ENCODE data around the gene CCDC93. TPM values are rescaled to one million over a fixed set of nuclear protein-coding genes. Genes with fewer than 3 reads are reported as not detected.
"Not testable (repeated sequence)": the region's sequence is repeated elsewhere in the genome, so short reads cannot be mapped to it uniquely, and the experiment has no call there.

The CCDC93 gene
- total RNA-seq, 1 donor from 2014 or later: 17.7 TPM

- DNase-seq (ENCODE audit: low read depth in 2 of 2): peak; percentile 36 to 63
These were observed 32.9 kb upstream of the CCDC93 start for GRCh38 chr2:118046634-118047210.

- no peak for DNase-seq (ENCODE audit: low read depth in 2 of 2)
These were observed 31.4 kb upstream of the CCDC93 start for GRCh38 chr2:118045286-118045685.

GRCh38 chr2:118044854-118045253 is 31.0 kb upstream of the CCDC93 start:
- DNase-seq (ENCODE audit: low read depth in 2 of 2): no peak

- no peak for DNase-seq (ENCODE audit: low read depth in 2 of 2)
These were observed 30.3 kb upstream of the CCDC93 start for GRCh38 chr2:118044103-118044716.

- no peak for DNase-seq (ENCODE audit: low read depth in 2 of 2)
These were observed 27.0 kb upstream of the CCDC93 start for GRCh38 chr2:118040891-118041290.

- DNase-seq (ENCODE audit: low read depth in 2 of 2): peak; percentile 14 to 49
These were observed 18.5 kb upstream of the CCDC93 start for GRCh38 chr2:118032169-118033013.

GRCh38 chr2:118031566-118031965 is 17.7 kb upstream of the CCDC93 start:
- DNase-seq (ENCODE audit: low read depth in 2 of 2): no peak

- DNase-seq (ENCODE audit: low read depth in 2 of 2): no peak
These were observed 15.2 kb upstream of the CCDC93 start for GRCh38 chr2:118029025-118029424.

- no peak for DNase-seq (ENCODE audit: low read depth in 2 of 2)
These were observed 7.5 kb upstream of the CCDC93 start for GRCh38 chr2:118021356-118021755.

- no peak for DNase-seq (ENCODE audit: low read depth in 2 of 2)
These were observed 6.0 kb upstream of the CCDC93 start for GRCh38 chr2:118019821-118020220.

- peak in 1 of 2 donors; percentile 15 for DNase-seq (ENCODE audit: low read depth in 2 of 2)
These were observed 3.0 kb upstream of the CCDC93 start for GRCh38 chr2:118016911-118017310.

- not testable (repeated sequence) for DNase-seq (ENCODE audit: low read depth in 2 of 2)
These were observed 1.9 kb upstream of the CCDC93 start for GRCh38 chr2:118015761-118016160.

- DNase-seq (ENCODE audit: low read depth in 2 of 2): no peak
These were observed 588 bp upstream of the CCDC93 start for GRCh38 chr2:118014492-118014824.

GRCh38 chr2:118013221-118013723 is 598 bp downstream of the CCDC93 start:
- DNase-seq (ENCODE audit: low read depth in 2 of 2): peak in 1 of 2 donors; percentile 25

- DNase-seq (ENCODE audit: low read depth in 2 of 2): no peak
These were observed 1.1 kb downstream of the CCDC93 start for GRCh38 chr2:118012778-118013177.

- no peak for DNase-seq (ENCODE audit: low read depth in 2 of 2)
These were observed 3.4 kb downstream of the CCDC93 start for GRCh38 chr2:118010473-118010872.

- DNase-seq (ENCODE audit: low read depth in 2 of 2): no peak
These were observed 7.0 kb downstream of the CCDC93 start for GRCh38 chr2:118006861-118007260.

- no peak for DNase-seq (ENCODE audit: low read depth in 2 of 2)
These were observed 7.5 kb downstream of the CCDC93 start for GRCh38 chr2:118006326-118006725.

- DNase-seq (ENCODE audit: low read depth in 2 of 2): peak; percentile 75 to 85
These were observed 10.5 kb downstream of the CCDC93 start for GRCh38 chr2:118003396-118003824.

GRCh38 chr2:118000041-118000440 is 13.8 kb downstream of the CCDC93 start:
- DNase-seq (ENCODE audit: low read depth in 2 of 2): no peak

GRCh38 chr2:117997872-117998454 is 15.9 kb downstream of the CCDC93 start:
- no peak for DNase-seq (ENCODE audit: low read depth in 2 of 2)

GRCh38 chr2:117996525-117996924 is 17.3 kb downstream of the CCDC93 start:
- no peak for DNase-seq (ENCODE audit: low read depth in 2 of 2)
